HCT116 (cell line): ENCODE results near the gene PLPP2.

Experiments used
- CEBPB ChIP-seq: IDR thresholded peaks from 2 replicates; pipeline ENCODE4 v1.6.1; 2012; ENCODE audit warnings: low read depth
- CTCF ChIP-seq, 3 experiments: fragments of 200-600 bp in 1 of 3; sonication (generic) in 1 of 3; IDR thresholded peaks in 2 of 3; conservative IDR thresholded peaks in 1 of 3; 2 replicates each; pipeline ENCODE4 v1.5.1; 2012 to 2017; ENCODE audit warnings: low read depth in 2 of 3, low read length in 2 of 3, antibody characterized with exemption in 1 of 3, borderline replicate concordance in 1 of 3, control low read depth in 1 of 3, mild to moderate bottlenecking in 1 of 3, mixed read lengths in 1 of 3, mixed run types in 1 of 3, moderate library complexity in 1 of 3; ENCODE audit not compliant: insufficient read depth in 1 of 3
- ELF1 ChIP-seq: IDR thresholded peaks from 2 replicates; pipeline ENCODE4 v1.6.1; 2012; ENCODE audit warnings: low read depth, borderline replicate concordance
- EZH2 ChIP-seq: fragments of 200-600 bp; sonication (generic); IDR thresholded peaks from 2 replicates; pipeline ENCODE4 v1.6.1; 2017; ENCODE audit warnings: antibody characterized with exemption, mixed run types
- POLR2A ChIP-seq: IDR thresholded peaks from 2 replicates; pipeline ENCODE4 v1.7.0; 2011; ENCODE audit warnings: borderline replicate concordance; ENCODE audit not compliant: insufficient read depth, insufficient read length; ENCODE audit errors: extremely low read depth
- RAD21 ChIP-seq: IDR thresholded peaks from 2 replicates; pipeline ENCODE4 v1.6.1; 2012; ENCODE audit warnings: low read depth, mild to moderate bottlenecking
- REST ChIP-seq: IDR thresholded peaks from 2 replicates; pipeline ENCODE4 v1.6.1; 2012; ENCODE audit warnings: low read depth
- SP1 ChIP-seq: IDR thresholded peaks from 2 replicates; pipeline ENCODE4 v1.6.1; 2012; ENCODE audit warnings: low read depth
- ZBTB33 ChIP-seq: IDR thresholded peaks from 2 replicates; pipeline ENCODE4 v1.6.1; 2011; ENCODE audit warnings: mild to moderate bottlenecking, low read length, moderate library complexity; ENCODE audit not compliant: insufficient replicate concordance; ENCODE audit errors: extremely low read depth

GRCh38 chr19:283395-283794 is 7.8 kb downstream of the PLPP2 start:
- TF ChIP-seq POLR2A (no peak), CTCF (IDR thresholded peaks at IDR 0.05 in 2 of 3, conservative IDR thresholded peaks at IDR 0.05 in 1 of 3; ENCODE audit: borderline replicate concordance in 1 of 3, insufficient read depth in 1 of 3, low read depth in 2 of 3, low read length in 2 of 3) (no peak), ELF1 (no peak), RAD21 (no peak), EZH2 (no peak), CEBPB (no peak), SP1 (no peak), ZBTB33 (no peak), REST (no peak)
